ENCODE results near the gene TIMM23. TPM values are rescaled to one million over a fixed set of nuclear protein-coding genes. Genes with fewer than 3 reads are reported as not detected.
A peak's percentile ranks its signal among the peaks of the same experiment; 100 is the strongest.

Gene TIMM23
- total RNA-seq, 1 experiment from 2014 or later = 142 TPM

GRCh38 chr10:46004963-46005362 is 32.7 kb downstream of the TIMM23 start:
- no peak for TF ChIP-seq CTCF (IDR thresholded peaks at IDR 0.05; ENCODE audit: insufficient read depth in 1 of 2, low read depth in 1 of 2, low read length in 1 of 2, severe bottlenecking in 1 of 2, unreplicated experiment in 1 of 2)
- Mint-ChIP-seq H3K36me3 (ENCODE audit: insufficient read depth, unreplicated experiment) (peaks cover 96% of the 10 kb centered on the region), H3K9me3 (ENCODE audit: unreplicated experiment) (peaks cover 11% of the 10 kb centered on the region), H3K27ac (ENCODE audit: unreplicated experiment) (no peak overlapping the region), H3K4me3 (ENCODE audit: unreplicated experiment) (no peak overlapping the region), H3K27me3 (ENCODE audit: insufficient read depth, unreplicated experiment) (no peaks in the 10 kb centered on the region), H3K4me1 (ENCODE audit: low read depth, unreplicated experiment) (peaks cover 12% of the 10 kb centered on the region)
- intact Hi-C loops (cut with micrococcal nuclease; ENCODE audit: unreplicated experiment) = no loop called here
- Histone ChIP-seq H3K4me1 (peaks cover 13% of the 10 kb centered on the region), H3K9me3 (no peaks in the 10 kb centered on the region), H3K4me3 (ENCODE audit: low read depth, low read length) (no peak overlapping the region), H3K36me3 (ENCODE audit: control insufficient read depth, insufficient read depth, low read length) (peaks cover 6% of the 10 kb centered on the region; the same call in 1 of the 2 replicates), H3K27me3 (replicated peaks; ENCODE audit: control insufficient read depth, insufficient read depth, low read length) (no peaks in the 10 kb centered on the region)
- ChIA-PET POLR2A (no interaction called here), CTCF (interaction anchor here (0.8 kb wide), 1 partner anchor 24 kb away, joined by 3 read pairs; no protein-coding TSS in a partner anchor)
- no peak for DNase-seq
- no TSS peak for BruUV-seq (replicated peaks)

- Mint-ChIP-seq H3K9me3 (ENCODE audit: unreplicated experiment) (peaks cover 11% of the 10 kb centered on the region), H3K36me3 (ENCODE audit: insufficient read depth, unreplicated experiment) (peaks cover 96% of the 10 kb centered on the region), H3K4me1 (ENCODE audit: low read depth, unreplicated experiment) (peaks cover 12% of the 10 kb centered on the region), H3K4me3 (ENCODE audit: unreplicated experiment) (no peak overlapping the region), H3K27ac (ENCODE audit: unreplicated experiment) (no peak overlapping the region), H3K27me3 (ENCODE audit: insufficient read depth, unreplicated experiment) (no peaks in the 10 kb centered on the region)
- Histone ChIP-seq H3K4me1 (peaks cover 13% of the 10 kb centered on the region), H3K27me3 (replicated peaks; ENCODE audit: control insufficient read depth, insufficient read depth, low read length) (no peaks in the 10 kb centered on the region), H3K36me3 (ENCODE audit: control insufficient read depth, insufficient read depth, low read length) (peaks cover 6% of the 10 kb centered on the region; the same call in 1 of the 2 replicates), H3K9me3 (no peaks in the 10 kb centered on the region), H3K4me3 (ENCODE audit: low read depth, low read length) (no peak overlapping the region)
- POLR2A ChIA-PET = no interaction called here
- no peak for TF ChIP-seq CTCF (IDR thresholded peaks at IDR 0.05; ENCODE audit: insufficient read depth in 1 of 2, low read depth in 1 of 2, low read length in 1 of 2, severe bottlenecking in 1 of 2, unreplicated experiment in 1 of 2)
- intact Hi-C loops (cut with micrococcal nuclease; ENCODE audit: unreplicated experiment) = no loop called here
- CTCF ChIA-PET = interaction anchor here (0.8 kb wide), 1 partner anchor 24 kb away, joined by 3 read pairs; no protein-coding TSS in a partner anchor
- BruUV-seq (replicated peaks) = TSS peak; percentile 46
- no peak for DNase-seq
Measured at GRCh38 chr10:46005383-46005782, 33.1 kb downstream of the TIMM23 start.

GRCh38 chr10:46006219-46006618 is 33.9 kb downstream of the TIMM23 start:
- H3K27ac Mint-ChIP-seq (ENCODE audit: unreplicated experiment) = no peak overlapping the region
- H3K4me1 Mint-ChIP-seq (ENCODE audit: low read depth, unreplicated experiment) = peaks cover 12% of the 10 kb centered on the region
- peaks cover 97% of the 10 kb centered on the region for H3K36me3 Mint-ChIP-seq (ENCODE audit: insufficient read depth, unreplicated experiment)
- ChIA-PET CTCF (interaction anchor here (1.0 kb wide), 1 partner anchor 17 kb away, joined by 4 read pairs; no protein-coding TSS in a partner anchor), POLR2A (no interaction called here)
- TF ChIP-seq CTCF (IDR thresholded peaks at IDR 0.05; ENCODE audit: insufficient read depth in 1 of 2, low read depth in 1 of 2, low read length in 1 of 2, severe bottlenecking in 1 of 2, unreplicated experiment in 1 of 2) = no peak
- Histone ChIP-seq H3K27me3 (replicated peaks; ENCODE audit: control insufficient read depth, insufficient read depth, low read length) (no peaks in the 10 kb centered on the region), H3K9me3 (no peaks in the 10 kb centered on the region), H3K36me3 (ENCODE audit: control insufficient read depth, insufficient read depth, low read length) (peaks cover 6% of the 10 kb centered on the region; the same call in 1 of the 2 replicates), H3K4me3 (ENCODE audit: low read depth, low read length) (no peak overlapping the region), H3K4me1 (peaks cover 8% of the 10 kb centered on the region)
- H3K9me3 Mint-ChIP-seq (ENCODE audit: unreplicated experiment) = peaks cover 11% of the 10 kb centered on the region
- no peak for DNase-seq
- no peaks in the 10 kb centered on the region for H3K27me3 Mint-ChIP-seq (ENCODE audit: insufficient read depth, unreplicated experiment)
- no TSS peak for BruUV-seq (replicated peaks)
- H3K4me3 Mint-ChIP-seq (ENCODE audit: unreplicated experiment) = no peak overlapping the region
- intact Hi-C loops (cut with micrococcal nuclease; ENCODE audit: unreplicated experiment) = no loop called here
